ENCODE measurements around the gene HOTAIR.

The HOTAIR gene

DNA sequence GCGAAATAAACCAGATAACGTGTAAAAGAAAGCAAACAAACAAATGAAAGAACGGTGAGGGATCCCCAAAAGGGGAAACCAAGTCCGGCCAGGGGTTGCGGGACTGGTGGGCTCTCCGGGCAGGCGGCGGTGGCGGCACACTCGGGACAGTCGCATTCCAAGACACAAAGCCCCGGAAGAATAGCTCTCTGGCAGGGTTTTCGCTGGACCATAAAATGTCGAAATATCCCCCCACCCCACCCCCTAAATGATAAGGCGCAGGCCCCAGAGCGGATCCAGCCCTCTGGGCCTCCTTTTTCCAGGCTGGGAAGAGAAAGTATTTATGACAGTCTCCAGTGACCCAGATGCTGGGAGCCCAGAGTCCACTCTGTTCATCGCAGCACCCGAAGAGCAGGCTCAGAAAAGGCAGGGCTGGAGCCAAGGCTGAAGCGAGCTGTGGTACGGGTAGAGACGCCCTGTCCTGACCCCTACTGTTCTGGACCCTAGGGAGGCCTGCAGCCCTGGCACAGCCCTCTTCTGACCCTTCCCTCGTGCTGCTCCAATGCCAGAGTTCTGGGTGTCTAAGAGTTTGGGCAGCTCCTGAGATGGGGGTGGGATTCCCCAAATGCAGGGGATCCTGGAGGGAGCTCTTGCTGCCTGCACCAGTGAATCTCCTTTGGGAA, 31.9 kb upstream of the HOTAIR start:
- TF ChIP-seq, protein P1, sequence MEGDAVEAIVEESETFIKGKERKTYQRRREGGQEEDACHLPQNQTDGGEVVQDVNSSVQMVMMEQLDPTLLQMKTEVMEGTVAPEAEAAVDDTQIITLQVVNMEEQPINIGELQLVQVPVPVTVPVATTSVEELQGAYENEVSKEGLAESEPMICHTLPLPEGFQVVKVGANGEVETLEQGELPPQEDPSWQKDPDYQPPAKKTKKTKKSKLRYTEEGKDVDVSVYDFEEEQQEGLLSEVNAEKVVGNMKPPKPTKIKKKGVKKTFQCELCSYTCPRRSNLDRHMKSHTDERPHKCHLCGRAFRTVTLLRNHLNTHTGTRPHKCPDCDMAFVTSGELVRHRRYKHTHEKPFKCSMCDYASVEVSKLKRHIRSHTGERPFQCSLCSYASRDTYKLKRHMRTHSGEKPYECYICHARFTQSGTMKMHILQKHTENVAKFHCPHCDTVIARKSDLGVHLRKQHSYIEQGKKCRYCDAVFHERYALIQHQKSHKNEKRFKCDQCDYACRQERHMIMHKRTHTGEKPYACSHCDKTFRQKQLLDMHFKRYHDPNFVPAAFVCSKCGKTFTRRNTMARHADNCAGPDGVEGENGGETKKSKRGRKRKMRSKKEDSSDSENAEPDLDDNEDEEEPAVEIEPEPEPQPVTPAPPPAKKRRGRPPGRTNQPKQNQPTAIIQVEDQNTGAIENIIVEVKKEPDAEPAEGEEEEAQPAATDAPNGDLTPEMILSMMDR (IDR thresholded peaks at IDR 0.05; ENCODE audit: insufficient read depth, low read depth, low read length, missing control alignments), result no peak
- peak overlapping the region; percentile 17; the same call in 1 of the 2 replicates for H3K4me3 ChIP-seq (ENCODE audit: low read depth, low read length)
- DNase-seq (ENCODE audit: low read depth), result no peak

DNA sequence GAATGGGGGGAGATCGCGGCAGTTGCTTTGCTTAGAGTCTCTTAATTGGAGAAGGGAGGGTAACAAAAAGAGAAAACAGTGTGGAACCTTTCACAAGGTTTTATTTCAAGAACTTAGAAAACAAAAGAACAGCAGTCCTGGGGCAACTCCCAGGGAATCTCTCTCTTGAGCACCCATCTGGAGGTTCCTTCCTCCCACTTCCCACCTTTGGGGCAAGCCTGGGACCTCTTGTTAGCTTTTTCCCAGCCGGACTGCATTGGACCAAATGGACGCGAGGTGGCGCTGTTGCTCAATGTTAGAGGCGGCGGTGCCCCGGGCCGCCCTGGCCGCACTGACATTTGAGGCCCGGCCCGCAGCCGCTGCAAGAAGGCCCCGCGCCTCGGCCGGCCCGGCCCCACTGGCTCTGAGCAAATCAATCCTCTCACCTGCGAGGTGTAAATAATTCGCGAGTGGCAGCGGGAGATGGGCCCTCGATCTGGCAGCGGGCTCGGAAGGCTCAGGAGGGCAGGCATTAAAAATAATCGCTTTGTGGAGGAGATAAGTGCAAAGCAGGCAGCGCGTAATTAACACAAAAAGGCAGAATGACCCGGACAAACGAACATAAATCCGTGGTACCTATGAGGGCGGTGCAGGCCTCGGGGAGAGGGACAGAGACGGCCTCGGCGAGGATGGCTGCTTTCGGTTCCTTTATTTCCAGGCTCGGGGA, 31.3 kb upstream of the HOTAIR start:
- peak overlapping the region; percentile 17 for H3K4me3 ChIP-seq (ENCODE audit: low read depth, low read length)
- peak; percentile 80 for DNase-seq (ENCODE audit: low read depth)

DNA sequence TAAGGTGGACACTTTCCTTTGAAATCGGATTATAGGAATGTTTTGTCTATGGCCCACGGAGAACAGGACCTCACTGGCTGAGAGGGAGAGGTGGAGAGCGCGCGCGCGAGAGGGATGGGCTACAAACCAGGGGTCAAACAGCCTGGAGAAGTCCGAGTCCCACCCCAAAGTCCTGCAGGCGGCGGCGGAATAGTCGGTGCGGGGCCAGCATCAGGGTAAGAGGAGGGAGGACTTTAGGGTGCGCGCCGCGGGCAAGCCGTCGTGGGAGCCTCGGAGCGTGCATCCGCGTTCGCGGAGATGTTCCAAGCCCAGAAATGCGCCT, 30.7 kb upstream of the HOTAIR start:
- TF ChIP-seq, protein P1 (IDR thresholded peaks at IDR 0.05; ENCODE audit: insufficient read depth, low read depth, low read length, missing control alignments), result no peak
- no peak overlapping the region for H3K4me3 ChIP-seq (ENCODE audit: low read depth, low read length)
- no peak for DNase-seq (ENCODE audit: low read depth)

More for the DNA sequence above, 31.3 kb upstream of the HOTAIR start:
- TF ChIP-seq, protein P1 (IDR thresholded peaks at IDR 0.05; ENCODE audit: insufficient read depth, low read depth, low read length, missing control alignments), result peak; percentile 81

DNA sequence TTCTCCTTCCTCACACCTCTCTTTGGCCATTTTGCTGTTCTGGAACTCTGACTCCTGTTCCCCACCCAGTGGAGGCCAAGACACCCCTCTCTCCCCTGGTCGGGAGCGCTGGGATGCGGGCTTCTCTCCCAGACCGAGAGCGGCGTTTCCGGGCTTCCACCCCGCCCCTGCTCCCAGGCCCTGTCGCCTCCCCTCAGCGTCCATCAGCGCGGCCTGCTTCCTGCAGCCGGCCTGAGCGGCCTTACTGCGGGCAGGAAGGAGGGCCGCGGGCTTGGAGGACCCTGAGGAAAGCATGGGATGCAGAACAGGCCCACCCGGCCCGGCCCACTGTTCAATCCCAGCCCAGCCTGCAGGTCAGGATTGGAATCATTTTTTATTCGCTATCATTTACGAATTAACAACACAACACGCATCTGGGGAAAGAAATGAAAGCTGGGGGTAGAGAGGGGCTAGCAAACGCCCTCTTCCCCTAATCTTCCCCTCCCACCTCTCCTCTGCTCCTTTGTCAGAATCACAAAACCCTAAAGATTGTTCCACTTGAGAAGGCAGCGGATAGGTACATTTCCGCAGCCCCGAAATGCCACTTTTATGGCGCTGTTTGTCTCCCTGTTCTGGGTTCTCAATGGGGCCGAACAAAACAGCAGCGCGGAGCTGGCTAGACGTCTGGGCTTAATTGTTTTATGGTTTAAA, 30.2 kb upstream of the HOTAIR start:
- H3K4me3 ChIP-seq (ENCODE audit: low read depth, low read length), result no peak overlapping the region
- no peak for DNase-seq (ENCODE audit: low read depth)
- TF ChIP-seq, protein P1 (IDR thresholded peaks at IDR 0.05; ENCODE audit: insufficient read depth, low read depth, low read length, missing control alignments), result no peak

DNA sequence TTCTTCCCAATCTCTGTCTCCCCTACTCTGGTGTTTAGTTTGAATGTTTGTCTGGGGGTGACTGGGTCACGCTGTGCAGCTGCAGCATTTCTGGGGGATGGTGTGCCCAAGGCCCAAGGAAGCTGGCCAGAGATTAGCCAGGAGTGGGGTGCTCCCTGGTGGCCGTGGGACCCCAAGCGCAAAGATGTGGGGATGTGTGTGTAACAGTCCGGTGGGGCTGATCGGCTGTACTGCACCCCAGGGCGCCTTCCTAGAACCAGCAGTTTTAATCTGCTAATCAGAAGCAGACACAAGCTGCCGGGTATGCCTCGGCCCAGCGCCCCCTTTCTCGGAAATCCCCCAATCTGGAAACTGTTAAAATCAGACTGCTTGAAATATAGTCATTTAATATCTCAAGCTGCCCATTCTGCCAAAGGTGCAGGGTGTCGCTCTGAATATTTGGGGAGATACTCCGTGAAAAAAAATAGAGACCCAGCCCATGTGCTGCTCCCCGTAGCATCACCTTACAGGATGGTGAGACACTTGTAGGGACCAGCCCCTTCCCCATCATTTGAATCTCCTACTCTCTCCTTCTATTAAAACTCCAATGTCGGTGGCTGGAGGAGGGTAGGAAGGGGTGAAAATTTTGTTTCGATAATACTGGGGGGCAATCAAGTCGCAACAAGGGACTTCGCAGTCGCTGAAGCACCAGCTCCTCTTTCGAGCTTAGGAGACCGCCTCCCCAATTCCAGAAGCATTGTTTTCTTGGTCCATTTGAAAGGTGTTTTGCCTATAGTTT, 29.5 kb upstream of the HOTAIR start:
- DNase-seq (ENCODE audit: low read depth), result no peak
- H3K4me3 ChIP-seq (ENCODE audit: low read depth, low read length), result no peak overlapping the region
- TF ChIP-seq, protein P1 (IDR thresholded peaks at IDR 0.05; ENCODE audit: insufficient read depth, low read depth, low read length, missing control alignments), result no peak

DNA sequence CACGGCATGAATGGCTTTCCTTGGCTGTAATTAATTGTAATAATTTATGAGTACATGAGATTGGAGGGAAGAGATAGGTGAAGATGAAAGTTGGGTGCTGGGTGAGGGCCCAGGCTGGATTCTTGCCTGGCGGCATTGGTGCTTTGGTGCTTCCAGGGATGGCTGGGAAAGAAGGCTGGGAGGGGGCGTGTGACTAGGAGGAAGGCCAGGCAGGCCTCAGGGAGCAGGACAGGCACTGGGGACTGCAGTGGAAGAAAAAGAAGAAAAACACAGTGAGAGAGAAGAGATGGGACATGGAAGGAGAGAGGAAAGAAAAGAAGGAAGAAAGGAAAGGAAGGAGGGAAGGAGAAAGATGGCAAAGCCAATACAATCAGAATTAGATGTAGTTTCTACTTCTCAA, 28.9 kb upstream of the HOTAIR start:
- TF ChIP-seq, protein P1 (IDR thresholded peaks at IDR 0.05; ENCODE audit: insufficient read depth, low read depth, low read length, missing control alignments), result no peak

More for the DNA sequence above, 28.9 kb upstream of the HOTAIR start:
- DNase-seq (ENCODE audit: low read depth), result no peak
- H3K4me3 ChIP-seq (ENCODE audit: low read depth, low read length), result no peak overlapping the region

All from GM12865 (cell line).